GM23338 (cell line): ENCODE results near the gene ZBTB34.

Experiments
- CREB1 ChIP-seq: fragments of 250-450 bp; sonication (Bioruptor Pico); IDR thresholded peaks from 2 replicates; pipeline ENCODE4 v1.5.0; 2020; ENCODE audit warnings: low read depth, mild to moderate bottlenecking, moderate library complexity
- EZH2 ChIP-seq: fragments of 200-600 bp; sonication (generic); IDR thresholded peaks from one replicate; pipeline ENCODE4 v1.8.0; 2017; ENCODE audit warnings: antibody characterized with exemption, mild to moderate bottlenecking, low read depth; ENCODE audit not compliant: unreplicated experiment
- EZH2phosphoT487 ChIP-seq: fragments of 200-600 bp; sonication (generic); IDR thresholded peaks from one replicate; pipeline ENCODE4 v1.8.1; 2018; ENCODE audit warnings: antibody characterized with exemption; ENCODE audit not compliant: unreplicated experiment
- JUNB ChIP-seq: IDR thresholded peaks from one replicate; pipeline ENCODE4 v1.6.1; 2016; ENCODE audit warnings: antibody characterized with exemption; ENCODE audit not compliant: unreplicated experiment
- NANOG ChIP-seq: IDR thresholded peaks from 2 replicates; pipeline ENCODE4 v1.6.1; 2016; ENCODE audit warnings: antibody characterized with exemption, borderline replicate concordance
- POLR2AphosphoS5 ChIP-seq: IDR thresholded peaks from 2 replicates; pipeline ENCODE4 v1.6.1; 2016; ENCODE audit warnings: antibody characterized with exemption, low read depth
- ZNF114 ChIP-seq: fragments of 250-450 bp; sonication (Bioruptor Pico); IDR thresholded peaks from 2 replicates; pipeline ENCODE4 v1.5.0; 2020; ENCODE audit warnings: mild to moderate bottlenecking, moderate library complexity
- TF ChIP-seq, protein P1 (sequence below), 2 experiments: fragments of 200-600 bp in 1 of 2; sonication (generic) in 1 of 2; conservative IDR thresholded peaks; 2 replicates each; pipeline versions ENCODE4 v1.5.1 to v1.6.1; 2016 to 2017; ENCODE audit warnings: antibody characterized with exemption in 2 of 2, low read depth in 2 of 2, mild to moderate bottlenecking in 2 of 2, moderate library complexity in 1 of 2

DNA sequence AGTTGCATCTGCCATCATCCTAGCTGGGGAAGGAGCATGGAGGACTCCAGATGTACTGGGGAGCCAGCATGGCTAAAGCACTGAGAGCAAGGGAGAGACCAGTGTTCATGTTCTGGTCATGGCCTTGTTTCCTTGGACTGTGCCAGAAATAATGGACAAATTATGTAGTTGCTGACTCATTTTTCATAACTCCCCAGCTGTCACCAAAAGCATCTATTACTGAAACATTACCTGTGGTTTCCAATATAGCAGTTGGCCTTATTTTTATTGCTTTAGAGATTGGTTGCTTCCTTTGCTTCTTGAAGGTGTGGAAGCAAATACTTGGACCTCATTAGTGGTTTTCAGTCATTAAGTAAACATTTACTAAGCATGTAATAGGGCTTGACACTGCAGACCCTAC lies 65.4 kb downstream of the ZBTB34 start:
- TF ChIP-seq, protein P1, sequence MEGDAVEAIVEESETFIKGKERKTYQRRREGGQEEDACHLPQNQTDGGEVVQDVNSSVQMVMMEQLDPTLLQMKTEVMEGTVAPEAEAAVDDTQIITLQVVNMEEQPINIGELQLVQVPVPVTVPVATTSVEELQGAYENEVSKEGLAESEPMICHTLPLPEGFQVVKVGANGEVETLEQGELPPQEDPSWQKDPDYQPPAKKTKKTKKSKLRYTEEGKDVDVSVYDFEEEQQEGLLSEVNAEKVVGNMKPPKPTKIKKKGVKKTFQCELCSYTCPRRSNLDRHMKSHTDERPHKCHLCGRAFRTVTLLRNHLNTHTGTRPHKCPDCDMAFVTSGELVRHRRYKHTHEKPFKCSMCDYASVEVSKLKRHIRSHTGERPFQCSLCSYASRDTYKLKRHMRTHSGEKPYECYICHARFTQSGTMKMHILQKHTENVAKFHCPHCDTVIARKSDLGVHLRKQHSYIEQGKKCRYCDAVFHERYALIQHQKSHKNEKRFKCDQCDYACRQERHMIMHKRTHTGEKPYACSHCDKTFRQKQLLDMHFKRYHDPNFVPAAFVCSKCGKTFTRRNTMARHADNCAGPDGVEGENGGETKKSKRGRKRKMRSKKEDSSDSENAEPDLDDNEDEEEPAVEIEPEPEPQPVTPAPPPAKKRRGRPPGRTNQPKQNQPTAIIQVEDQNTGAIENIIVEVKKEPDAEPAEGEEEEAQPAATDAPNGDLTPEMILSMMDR (conservative IDR thresholded peaks at IDR 0.05; ENCODE audit: low read depth in 2 of 2), result no peak
- TF ChIP-seq JUNB, result no peak
- no peak for TF ChIP-seq EZH2phosphoT487
- TF ChIP-seq EZH2, result no peak
- no peak for TF ChIP-seq ZNF114 (CRISPR knock-in tag)
- TF ChIP-seq NANOG, result no peak
- no peak for TF ChIP-seq POLR2AphosphoS5
- TF ChIP-seq CREB1 (CRISPR knock-in tag), result no peak
